SHP77 treated with DMSO at 0.1 percent for 48 hours (cell line): ENCODE measurements around the gene KANSL1L.
"Not testable (repeated sequence)": the region's sequence is repeated elsewhere in the genome, so short reads cannot be mapped to it uniquely, and the experiment has no call there.

ENCODE experiments used
- DNase-seq: peaks from one replicate; lab custom pipeline; 2025; lab: John Stamatoyannopoulos, UW

Gene KANSL1L, protein sequence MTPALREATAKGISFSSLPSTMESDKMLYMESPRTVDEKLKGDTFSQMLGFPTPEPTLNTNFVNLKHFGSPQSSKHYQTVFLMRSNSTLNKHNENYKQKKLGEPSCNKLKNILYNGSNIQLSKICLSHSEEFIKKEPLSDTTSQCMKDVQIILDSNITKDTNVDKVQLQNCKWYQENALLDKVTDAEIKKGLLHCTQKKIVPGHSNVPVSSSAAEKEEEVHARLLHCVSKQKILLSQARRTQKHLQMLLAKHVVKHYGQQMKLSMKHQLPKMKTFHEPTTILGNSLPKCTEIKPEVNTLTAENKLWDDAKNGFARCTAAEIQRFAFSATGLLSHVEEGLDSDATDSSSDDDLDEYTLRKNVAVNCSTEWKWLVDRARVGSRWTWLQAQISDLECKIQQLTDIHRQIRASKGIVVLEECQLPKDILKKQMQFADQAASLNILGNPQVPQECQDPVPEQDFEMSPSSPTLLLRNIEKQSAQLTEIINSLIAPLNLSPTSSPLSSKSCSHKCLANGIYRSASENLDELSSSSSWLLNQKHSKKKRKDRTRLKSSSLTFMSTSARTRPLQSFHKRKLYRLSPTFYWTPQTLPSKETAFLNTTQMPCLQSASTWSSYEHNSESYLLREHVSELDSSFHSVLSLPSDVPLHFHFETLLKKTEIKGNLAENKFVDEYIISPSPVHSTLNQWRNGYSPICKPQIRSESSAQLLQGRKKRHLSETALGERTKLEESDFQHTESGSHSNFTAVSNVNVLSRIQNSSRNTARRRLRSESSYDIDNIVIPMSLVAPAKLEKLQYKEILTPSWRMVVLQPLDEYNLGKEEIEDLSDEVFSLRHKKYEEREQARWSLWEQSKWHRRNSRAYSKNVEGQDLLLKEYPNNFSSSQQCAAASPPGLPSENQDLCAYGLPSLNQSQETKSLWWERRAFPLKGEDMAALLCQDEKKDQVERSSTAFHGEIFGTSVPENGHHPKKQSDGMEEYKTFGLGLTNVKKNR

DNA sequence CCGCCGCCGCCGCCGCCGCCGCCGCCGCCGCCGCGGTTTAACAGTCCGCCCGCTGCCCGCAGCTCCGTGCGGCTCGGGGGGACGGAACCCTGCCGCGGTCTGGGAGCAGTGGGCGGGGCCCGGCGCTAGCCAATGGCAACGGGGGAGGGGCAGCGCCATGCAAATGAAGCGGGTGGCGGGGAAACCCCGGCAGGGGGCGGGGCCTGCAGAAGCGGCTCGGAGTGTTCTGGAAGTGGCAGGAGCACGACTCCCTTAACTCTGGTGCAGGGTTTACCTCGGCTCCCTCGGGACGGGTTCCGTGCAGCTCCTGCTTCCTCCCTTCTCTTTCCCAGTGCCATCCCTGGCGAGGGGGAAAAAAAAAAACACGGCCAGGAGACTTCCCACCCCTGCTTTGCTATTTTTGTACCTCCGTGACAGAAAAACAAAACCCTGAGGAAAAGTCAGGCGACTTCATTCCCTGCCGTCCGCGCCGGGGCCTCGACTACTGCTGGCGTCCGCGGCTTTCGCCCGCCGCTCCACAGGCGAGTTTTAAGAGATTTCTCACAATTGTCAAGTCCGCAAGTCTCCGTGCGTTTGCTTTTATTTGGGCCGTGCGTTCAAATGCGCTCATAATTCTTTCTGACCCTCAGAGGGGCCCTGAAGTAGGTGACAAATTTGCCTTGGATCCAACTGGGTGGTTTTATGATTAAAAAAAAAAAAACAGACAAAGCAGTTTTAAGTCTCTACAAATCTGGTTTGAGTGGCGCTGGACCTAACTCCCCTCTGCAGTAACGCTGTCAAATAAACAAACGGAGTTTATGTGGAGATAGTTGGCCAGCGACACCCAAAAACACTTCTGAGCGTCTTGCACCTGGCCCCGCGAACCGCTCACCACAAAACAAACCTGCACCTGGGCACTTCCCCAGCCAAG, at the start of gene KANSL1L:
TSS of gene KANSL1L (minus strand) at position 101 of the 910 bp plus-strand sequence. CDS start 16,827 bp downstream, outside the sequence.
- peak; percentile 88 for DNase-seq

DNA sequence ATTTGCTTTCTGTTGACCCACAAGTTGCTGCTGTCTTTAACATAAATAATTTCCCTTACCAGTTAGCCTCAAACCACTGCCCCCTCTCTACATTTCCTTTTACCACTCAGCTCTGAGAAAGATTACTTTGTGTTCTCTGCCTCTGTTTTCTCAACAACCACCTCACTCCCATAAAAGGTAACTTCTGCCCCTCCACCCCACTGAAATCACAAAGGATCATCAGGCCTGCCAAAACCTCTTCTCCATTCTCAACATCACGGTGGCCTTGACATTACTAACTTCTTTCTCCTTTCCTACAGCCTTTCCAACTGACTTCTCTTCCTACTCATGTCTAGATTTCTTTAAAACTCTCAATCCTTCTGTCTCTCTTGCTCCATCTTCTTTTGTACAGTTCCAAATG, 43.9 kb upstream of the KANSL1L start:
- DNase-seq, result no peak

DNA sequence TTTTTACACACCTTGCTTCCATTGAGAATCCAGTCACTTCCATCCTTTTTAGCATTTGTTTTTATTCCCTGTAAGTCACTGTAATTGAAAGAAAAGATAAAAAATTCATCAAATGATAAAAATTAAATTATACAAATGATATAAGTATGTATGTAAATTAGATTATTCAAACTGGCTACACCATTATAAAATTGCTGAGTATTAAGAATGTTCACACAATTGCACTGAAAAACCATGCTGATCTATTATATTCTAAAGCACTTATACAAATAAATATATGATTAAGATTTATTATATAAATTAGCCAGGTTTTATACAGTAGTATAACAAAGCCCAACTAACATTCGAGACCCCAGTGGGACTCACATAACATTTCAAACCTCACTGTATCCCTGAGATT, 39.0 kb upstream of the KANSL1L start:
- DNase-seq, result no peak

DNA sequence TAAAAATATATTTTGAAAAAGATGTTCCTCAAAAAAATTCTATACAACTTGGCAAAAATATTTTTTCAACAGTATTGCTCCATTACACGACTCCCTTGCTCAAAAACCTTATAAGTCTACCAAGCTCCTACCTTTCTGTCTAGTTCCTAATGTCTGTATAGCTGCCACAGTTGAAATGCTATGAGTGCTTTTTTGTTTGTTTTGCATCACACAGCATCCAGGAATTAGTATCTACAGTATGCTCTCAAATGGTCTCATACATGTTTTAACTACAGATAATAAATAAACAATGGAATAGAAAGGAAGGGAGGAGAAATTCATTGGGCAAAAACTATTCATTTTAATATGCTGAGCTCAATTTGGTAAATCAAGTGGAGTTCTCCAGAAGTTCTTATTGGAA, 36.7 kb upstream of the KANSL1L start:
- no peak for DNase-seq

DNA sequence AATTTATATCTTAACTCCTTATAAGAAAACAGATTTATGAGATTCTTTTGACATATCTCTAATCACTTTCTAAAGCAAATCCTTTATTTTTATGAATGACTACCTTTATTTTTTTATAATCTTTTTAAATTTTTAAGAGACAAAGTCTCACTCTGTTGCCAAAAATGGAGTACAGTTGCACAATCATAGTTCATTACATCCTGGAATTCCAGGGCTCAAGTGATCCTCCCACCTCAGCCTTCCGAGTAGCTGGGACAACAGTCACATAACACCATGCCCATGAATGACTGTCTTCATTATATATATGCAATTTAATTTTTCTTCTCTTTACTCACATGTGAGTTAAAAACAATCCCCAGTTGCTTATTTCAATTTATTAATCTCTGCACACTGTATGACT, 32.3 kb upstream of the KANSL1L start:
- DNase-seq, result no peak

DNA sequence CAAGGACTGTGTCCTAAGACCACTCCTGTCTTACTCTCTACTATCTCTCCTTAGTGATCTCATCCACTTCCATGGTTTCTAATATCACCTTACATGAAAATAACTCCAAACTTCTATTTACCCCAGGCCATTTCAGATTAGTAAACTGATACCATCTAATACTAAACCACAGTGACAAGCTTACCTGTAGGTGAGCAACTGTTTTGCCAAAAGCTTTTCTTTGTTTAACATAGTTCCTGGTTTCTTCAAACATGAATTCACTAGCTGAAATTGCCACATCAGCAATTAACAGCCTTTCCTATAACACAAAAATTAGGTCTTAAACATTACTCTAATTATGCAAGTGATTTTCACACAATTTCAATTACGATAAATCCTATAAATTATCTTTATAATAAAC, 31.9 kb upstream of the KANSL1L start:
- DNase-seq, result no peak

DNA sequence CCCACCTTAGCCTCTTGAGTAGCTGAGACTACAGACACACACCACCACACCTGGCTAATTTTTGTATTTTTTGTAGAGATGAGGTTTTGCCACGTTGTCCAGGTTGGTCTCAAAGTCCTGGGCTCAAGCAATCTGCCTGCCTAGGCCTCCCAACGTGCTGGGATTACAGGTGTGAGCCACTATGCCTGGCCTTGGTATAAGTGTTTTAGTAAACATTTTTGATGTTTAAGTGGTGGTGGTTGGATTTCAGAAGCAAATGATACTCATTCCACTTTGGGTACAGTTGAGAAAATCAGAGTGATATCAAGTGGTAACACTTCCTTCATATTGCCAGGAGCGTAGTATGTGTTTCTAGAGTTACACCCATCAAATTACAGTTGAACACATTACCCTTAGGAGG, 28.6 kb upstream of the KANSL1L start:
- no peak for DNase-seq

DNA sequence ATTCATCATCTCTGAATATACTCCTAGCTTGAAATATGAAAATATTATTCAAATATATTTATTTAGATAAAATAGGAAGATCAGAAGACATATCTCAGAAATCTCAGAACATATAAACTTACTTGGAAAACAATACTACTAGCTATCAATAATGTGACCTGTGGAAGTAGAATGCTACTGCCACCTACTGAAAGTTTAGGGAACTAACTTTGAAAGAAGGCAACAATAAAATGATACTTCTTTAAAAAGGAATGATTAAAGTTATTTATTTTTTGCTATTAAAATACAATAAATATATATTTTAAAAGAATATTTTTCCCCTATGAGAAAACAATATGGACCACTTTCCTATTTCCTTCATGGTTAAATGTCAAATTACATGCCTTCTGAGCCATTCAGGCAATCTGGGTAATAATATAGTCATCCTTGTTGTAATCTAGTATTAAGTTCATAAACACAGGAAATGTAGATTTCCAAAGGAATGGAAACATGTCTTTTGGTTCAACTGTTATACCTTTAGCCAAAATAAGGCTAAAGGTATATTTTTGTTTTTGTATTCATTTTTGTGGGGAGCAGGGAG, 28.1 kb upstream of the KANSL1L start:
- DNase-seq, result no peak

DNA sequence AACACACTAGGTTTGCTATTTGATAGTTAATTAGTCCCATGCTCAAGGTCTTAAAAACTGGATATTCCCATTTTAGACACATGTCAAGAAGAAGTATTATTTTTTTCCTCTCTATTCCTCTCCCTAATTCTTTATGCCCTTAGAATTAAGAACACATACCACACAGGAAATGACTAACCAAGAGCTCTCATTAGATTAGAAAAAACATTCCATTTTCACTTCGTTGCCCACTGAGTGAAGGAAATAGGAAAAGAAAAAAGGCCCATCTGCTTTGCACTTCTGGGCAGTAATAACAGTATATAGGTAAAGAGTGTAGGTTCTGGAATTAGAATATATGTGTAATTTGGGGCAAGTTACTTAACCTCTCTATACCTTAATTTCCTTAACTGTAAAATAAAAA, 27.1 kb upstream of the KANSL1L start:
- DNase-seq, result no peak

DNA sequence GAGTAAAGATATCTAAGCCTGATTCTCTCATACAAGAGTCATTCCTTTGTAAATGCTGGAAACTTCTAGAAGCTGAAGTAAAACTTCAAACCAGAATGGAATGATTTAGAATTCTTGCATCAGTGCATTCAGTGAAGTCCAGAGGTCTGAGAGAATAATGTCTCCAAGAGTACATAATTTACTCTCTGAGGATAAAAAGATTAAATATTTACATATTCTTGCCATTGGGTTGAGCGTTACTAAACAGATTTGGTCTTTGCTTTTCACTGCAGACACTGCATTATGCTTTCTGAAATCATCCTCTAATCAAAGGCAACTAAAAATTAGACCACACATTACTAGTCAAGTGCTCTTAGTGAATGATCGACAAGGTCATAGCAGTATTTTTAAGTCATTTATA, 26.5 kb upstream of the KANSL1L start:
- no peak for DNase-seq

DNA sequence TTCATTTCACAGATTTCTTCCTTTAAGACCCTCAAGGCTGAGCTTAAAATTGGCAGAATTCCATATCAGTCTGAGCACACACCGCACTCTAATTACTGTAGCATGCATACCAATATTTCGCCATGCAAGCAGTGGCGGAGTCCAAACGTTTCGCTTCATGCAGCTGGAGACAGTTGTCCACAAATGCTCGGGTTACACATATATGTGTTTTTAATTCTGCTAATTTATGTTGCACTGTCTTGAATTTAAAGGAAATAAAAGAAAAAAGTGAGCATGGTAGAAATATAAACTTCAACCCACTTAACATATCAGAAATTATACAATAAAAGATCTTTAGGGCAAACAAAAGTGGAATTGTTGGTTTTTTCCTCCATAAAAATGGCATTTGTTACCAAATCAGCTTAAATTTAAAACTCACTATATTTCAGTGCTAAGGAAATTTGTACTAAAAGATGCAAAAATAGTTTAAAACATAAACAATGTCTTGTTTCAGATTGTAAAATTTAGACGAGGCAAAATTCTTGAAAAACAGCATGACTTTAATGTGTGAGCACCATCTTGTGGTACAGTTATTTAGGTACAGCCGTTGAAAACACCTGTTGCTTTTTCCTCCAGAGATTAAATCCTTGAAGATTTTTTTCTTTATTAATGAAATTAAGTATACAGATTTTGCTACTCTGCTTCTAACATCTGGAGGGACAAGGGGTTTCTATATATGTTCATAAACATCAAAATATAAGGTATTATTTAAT, 24.1 kb upstream of the KANSL1L start:
- peak; percentile 53 for DNase-seq

DNA sequence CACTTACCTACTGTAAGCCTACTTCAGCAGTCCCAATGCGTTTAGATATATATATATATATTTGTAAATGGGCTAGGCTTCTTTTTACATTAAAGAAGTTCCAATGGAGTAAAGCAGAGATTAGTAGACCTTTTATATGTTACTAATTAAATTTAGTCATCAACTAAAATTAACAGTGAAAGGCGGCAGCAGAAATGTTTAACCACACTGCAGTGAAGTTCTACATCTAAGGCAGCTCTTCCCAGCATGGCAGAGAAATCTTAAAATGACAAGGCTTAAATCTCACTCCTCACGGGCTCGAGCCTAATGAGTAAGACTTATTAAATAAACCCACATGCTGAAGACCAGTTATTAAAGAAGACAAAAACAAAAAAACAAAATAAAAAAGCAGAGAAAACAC, 19.1 kb upstream of the KANSL1L start:
- no peak for DNase-seq

DNA sequence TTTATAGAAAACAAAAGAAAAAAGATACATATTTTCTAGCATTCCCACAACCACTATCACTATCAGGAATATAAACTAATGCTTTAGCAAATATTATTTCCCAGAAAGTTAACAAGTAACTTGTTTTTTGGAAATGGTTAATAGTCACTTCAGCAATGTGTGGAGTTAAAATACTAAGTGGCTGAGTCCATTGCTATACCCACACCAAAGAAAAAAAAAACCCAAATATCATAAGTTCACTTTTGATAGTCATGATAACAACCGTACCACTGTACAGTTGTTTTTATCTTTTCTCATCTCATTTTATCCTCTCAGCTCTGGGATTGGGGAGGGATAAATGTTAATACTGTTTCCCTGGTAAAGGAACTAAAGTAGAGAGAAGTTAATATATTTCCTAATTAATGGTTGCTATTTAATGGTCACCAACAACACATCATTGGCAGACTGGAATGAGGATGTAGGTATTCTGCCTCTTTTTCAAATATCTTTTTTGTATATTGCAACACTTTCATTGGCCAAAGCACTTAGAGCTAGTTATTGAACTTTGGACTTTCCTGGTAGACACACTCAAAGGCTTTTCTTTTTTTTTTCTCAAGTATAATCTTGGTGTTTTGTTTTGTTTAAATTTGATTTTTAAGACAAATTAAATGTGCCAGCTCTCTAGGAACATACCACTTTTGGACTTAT, 18.4 kb upstream of the KANSL1L start:
- no peak for DNase-seq

DNA sequence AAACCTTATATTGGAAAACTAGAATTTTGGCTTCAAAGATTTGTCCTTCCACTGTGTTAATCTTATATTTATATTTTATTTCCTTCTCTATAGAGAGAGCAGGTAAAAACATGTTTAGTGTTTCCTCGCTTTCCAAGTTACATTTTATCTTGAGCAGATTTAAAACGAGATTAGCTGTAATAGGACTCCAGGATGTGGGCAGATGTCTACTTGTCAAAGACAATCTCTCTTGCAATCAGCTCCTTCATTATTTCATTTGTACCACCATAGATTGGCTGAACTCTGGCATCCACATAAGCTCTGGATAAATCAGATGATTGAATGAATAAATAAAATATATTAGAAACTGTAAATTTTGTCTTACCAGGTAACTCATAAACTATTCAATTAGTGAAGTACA, 17.5 kb upstream of the KANSL1L start:
- no peak for DNase-seq

DNA sequence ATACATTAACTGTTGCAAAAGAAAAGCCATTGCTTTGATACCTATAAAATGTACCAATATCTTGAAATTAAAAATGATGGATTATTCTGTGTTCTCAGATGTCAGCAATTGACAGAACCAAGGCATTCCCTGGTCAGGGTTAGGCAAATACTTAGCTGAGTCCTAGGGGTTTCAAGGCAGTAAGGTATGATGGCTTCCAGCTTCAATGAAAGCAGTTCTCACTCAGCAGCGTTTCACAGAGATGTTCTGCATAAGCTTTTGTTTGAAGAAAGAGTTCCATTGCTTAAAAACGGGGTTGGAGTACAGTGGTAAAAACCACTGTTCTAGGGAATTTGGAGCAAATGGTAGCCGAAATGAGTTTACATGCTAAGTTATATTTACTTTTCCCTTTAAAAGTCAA, 17.0 kb upstream of the KANSL1L start:
- DNase-seq, result no peak

DNA sequence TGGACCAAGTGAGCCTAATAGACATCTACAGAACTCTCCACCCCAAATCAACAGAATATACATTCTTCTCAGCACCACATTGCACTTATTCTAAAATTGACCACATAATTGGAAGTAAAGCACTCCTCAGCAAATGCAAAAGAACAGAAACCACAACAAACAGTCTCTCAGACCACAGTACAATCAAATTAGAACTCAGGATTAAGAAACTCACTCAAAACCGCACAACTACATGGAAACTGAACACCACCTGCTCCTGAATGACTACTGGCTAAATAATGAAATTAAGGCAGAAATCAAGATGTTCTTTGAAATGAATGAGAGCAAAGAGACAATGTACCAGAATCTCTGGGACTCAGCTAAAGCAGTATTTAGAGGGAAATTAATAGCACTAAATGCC, 12.7 kb upstream of the KANSL1L start:
- DNase-seq, result not testable (repeated sequence)

DNA sequence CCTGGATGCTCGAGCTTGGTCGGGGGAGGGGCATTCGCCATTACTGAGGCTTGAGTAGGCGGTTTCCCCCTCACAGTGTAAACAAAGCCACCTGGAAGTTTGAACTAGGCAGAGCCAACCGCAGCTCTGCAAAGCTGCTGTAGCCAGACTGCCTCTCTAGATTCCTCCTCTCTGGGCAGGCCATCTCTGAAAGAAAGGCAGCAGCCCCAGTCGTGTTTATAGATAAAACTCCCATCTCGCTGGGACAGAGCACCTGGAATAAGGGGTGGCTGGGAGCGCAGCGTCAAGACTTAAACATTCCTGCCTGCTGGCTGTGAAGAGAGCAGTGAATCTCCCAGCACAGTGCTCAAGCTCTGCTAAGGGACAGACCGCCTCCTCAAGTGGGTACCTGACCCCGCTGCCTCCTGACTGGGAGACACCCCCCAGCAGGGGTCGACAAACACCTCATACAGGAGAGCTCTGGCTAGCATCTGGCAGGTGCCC, 10.4 kb upstream of the KANSL1L start:
- DNase-seq, result peak; percentile 65

DNA sequence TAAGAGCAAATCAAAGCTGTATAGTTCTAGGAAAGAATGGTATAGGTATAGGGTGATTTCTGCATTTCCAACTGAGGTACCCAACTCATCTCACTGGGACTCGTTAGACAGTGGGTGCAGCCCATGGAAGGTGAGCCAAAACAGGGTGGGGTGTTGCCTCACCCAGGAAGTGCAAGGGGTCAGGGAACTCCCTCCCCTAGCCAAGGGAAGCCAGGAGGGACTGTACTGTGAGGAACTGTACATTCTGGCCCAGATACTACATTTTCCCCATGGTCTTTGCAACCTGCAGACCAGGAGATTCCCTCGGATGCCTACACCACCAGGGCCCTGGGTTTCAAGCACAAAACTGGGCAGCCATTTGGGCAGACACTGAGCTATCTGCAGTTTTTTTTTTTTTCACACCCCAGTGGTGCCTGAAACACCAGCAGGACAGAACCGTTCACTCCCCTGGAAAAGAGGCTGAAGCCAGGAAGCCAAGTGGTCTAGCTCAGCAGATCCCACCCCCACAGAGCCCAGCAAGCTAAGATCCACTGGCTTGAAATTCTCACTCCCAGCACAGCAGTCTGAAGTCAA, 9.9 kb upstream of the KANSL1L start:
- DNase-seq, result not testable (repeated sequence)

DNA sequence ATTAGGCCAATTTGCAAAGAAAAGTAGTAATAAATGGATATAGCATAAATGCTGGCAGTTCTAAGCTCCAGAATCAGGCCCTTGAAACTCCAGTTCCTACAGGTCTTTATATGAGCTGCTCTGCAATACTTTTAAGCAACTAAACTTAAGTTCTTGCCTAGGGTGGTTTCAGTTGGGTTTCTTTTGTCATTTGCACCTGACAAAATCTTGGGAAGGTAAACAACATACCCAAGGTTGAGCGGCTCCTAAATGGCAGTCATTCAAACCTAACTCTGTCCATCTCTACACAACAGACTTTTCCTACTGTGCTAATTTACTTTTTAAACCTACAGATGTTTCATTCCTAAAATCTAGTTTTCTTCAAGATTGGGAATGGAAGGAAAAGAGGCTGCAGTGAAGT, 9.3 kb upstream of the KANSL1L start:
- no peak for DNase-seq
